Neural cell (in vitro differentiated cells): ENCODE results near the gene MOB3B.

Source experiments
- EP300 ChIP-seq: fragments of 450-650 bp; conservative IDR thresholded peaks from 2 replicates; pipeline ENCODE4 v1.6.1; 2014; ENCODE audit warnings: antibody characterized with exemption, mild to moderate bottlenecking, moderate library complexity; ENCODE audit not compliant: poor library complexity, severe bottlenecking
- EZH2 ChIP-seq: fragments of 200-600, 300-800 bp; shearing (Covaris generic), sonication (generic); IDR thresholded peaks from 2 replicates; pipeline ENCODE4 v1.6.1; 2014; ENCODE audit warnings: antibody characterized with exemption, low read length, borderline replicate concordance, mild to moderate bottlenecking; ENCODE audit not compliant: insufficient read depth, poor library complexity, severe bottlenecking
- TF ChIP-seq, protein P1 (sequence below): fragments of 450-650 bp; IDR thresholded peaks from 2 replicates; pipeline ENCODE4 v1.5.1; 2014; ENCODE audit warnings: antibody characterized with exemption, mild to moderate bottlenecking, moderate library complexity; ENCODE audit not compliant: poor library complexity, severe bottlenecking

- TF ChIP-seq, protein P1, sequence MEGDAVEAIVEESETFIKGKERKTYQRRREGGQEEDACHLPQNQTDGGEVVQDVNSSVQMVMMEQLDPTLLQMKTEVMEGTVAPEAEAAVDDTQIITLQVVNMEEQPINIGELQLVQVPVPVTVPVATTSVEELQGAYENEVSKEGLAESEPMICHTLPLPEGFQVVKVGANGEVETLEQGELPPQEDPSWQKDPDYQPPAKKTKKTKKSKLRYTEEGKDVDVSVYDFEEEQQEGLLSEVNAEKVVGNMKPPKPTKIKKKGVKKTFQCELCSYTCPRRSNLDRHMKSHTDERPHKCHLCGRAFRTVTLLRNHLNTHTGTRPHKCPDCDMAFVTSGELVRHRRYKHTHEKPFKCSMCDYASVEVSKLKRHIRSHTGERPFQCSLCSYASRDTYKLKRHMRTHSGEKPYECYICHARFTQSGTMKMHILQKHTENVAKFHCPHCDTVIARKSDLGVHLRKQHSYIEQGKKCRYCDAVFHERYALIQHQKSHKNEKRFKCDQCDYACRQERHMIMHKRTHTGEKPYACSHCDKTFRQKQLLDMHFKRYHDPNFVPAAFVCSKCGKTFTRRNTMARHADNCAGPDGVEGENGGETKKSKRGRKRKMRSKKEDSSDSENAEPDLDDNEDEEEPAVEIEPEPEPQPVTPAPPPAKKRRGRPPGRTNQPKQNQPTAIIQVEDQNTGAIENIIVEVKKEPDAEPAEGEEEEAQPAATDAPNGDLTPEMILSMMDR, result no peak
- no peak for TF ChIP-seq EP300
- no peak for TF ChIP-seq EZH2
These were observed 248.8 kb downstream of the MOB3B start for GRCh38 chr9:27280860-27281259.
